Esophagus squamous epithelium (tissue), 4 donors: ENCODE measurements around the gene DEFB121.

Experiments
- CTCF ChIP-seq, 6 experiments: fragments of 450-650 bp in 4 of 6; fragments of 200-600 bp in 2 of 6; sonication (generic) in 2 of 6; IDR thresholded peaks; one replicate each; pipeline ENCODE4 v1.5.1; 2016 to 2019; ENCODE audit warnings: antibody characterized with exemption in 6 of 6, mild to moderate bottlenecking in 4 of 6, moderate library complexity in 4 of 6
- POLR2A ChIP-seq, 4 donors: fragments of 450-650 bp; IDR thresholded peaks; one replicate each; pipeline ENCODE4 v1.6.1; 2017; ENCODE audit warnings: antibody characterized with exemption in 4 of 4, mild to moderate bottlenecking in 4 of 4, moderate library complexity in 3 of 4

GRCh38 chr20:31394900-31395299, 11.1 kb downstream of the DEFB121 start:
- TF ChIP-seq POLR2A (IDR thresholded peaks at IDR 0.05) (no peak), CTCF (IDR thresholded peaks at IDR 0.05) (no peak)
